Testis (tissue), 2 donors: Measurements from ENCODE around the gene MSI2.

Experiments
- CTCF ChIP-seq, 3 experiments: fragments of 450-650 bp in 2 of 3; fragments of 200-600 bp in 1 of 3; sonication (generic) in 1 of 3; IDR thresholded peaks; one replicate each; pipeline ENCODE4 v1.5.1; 2016 to 2019; ENCODE audit warnings: antibody characterized with exemption in 3 of 3, mild to moderate bottlenecking in 2 of 3, moderate library complexity in 1 of 3
- POLR2A ChIP-seq: fragments of 450-650 bp; IDR thresholded peaks from one replicate; pipeline ENCODE4 v1.6.1; 2017; ENCODE audit warnings: antibody characterized with exemption, mild to moderate bottlenecking, moderate library complexity

GRCh38 chr17:57327176-57327970 is 71.0 kb downstream of the MSI2 start:
- no peak for TF ChIP-seq CTCF (IDR thresholded peaks at IDR 0.05)
- no peak for TF ChIP-seq POLR2A
